H1 (cell line): Measurements from ENCODE around the gene STAT4. TPM values are rescaled to one million over a fixed set of nuclear protein-coding genes. Genes with fewer than 3 reads are reported as not detected.

Experiments used
- CTCF ChIA-PET: fragments of 300-600 bp; sonication (Branson Sonifier 250); formaldehyde crosslinking; loops from one replicate; lab custom pipeline; 2021; ENCODE audit not compliant: partially characterized antibody; lab: Charles Lee
- POLR2A ChIA-PET: fragments of 300-600 bp; sonication (Branson Sonifier 250); formaldehyde crosslinking; loops from one replicate; lab custom pipeline; 2021; ENCODE audit warnings: inconsistent platforms; ENCODE audit not compliant: partially characterized antibody; lab: Charles Lee
- DNase-seq, 2 experiments: peaks; one replicate each; pipeline versions ENCODE4 v3.0.0 to v3.0.0-alpha.2; 2010 to 2022; ENCODE audit warnings: low spot score in 2 of 2, low read depth in 1 of 2, mixed read lengths in 1 of 2
- FAIRE-seq: peaks from 2 replicates; lab custom pipeline; 2011; peaks lifted over from hg19 to GRCh38; lab: Jason Lieb, UNC
- H2AFZ ChIP-seq: 2 replicates; pipeline ENCODE4 v1.8.1; 2012; ENCODE audit warnings: low read length, inconsistent platforms
- H2AK5ac ChIP-seq: 2 replicates; pipeline ENCODE4 v1.6.1; 2013; ENCODE audit warnings: low read depth, low read length
- H2BK120ac ChIP-seq: replicated peaks from 2 replicates; pipeline ENCODE3; 2013; ENCODE audit warnings: low read depth, low read length, inconsistent platforms
- H2BK12ac ChIP-seq: 2 replicates; pipeline ENCODE4 v1.6.1; 2013; ENCODE audit warnings: low read depth, low read length
- H2BK15ac ChIP-seq: 2 replicates; pipeline ENCODE4 v1.6.1; 2013; ENCODE audit warnings: low read length
- H2BK20ac ChIP-seq: 2 replicates; pipeline ENCODE4 v1.6.1; 2013; ENCODE audit warnings: low read length
- H2BK5ac ChIP-seq: 2 replicates; pipeline ENCODE4 v1.6.1; 2013; ENCODE audit warnings: low read depth, low read length
- H3K14ac ChIP-seq: 2 replicates; pipeline ENCODE4 v1.6.1; 2013; ENCODE audit warnings: inconsistent platforms; ENCODE audit not compliant: insufficient read length
- H3K18ac ChIP-seq: 2 replicates; pipeline ENCODE4 v1.6.1; 2013; ENCODE audit warnings: low read length; ENCODE audit errors: extremely low read depth
- H3K23ac ChIP-seq: 2 replicates; pipeline ENCODE4 v1.6.1; 2013; ENCODE audit warnings: inconsistent platforms; ENCODE audit not compliant: insufficient read length
- H3K23me2 ChIP-seq: 2 replicates; pipeline ENCODE4 v1.6.1; 2013; ENCODE audit warnings: low read depth, low read length
- H3K27ac ChIP-seq: 2 replicates; pipeline ENCODE4 v1.6.1; 2011; ENCODE audit warnings: low read depth, low read length, inconsistent platforms
- H3K27me3 ChIP-seq, 4 experiments: replicated peaks in 1 of 4; 1 replicate in 1 of 4; 2 replicates in 3 of 4; pipeline versions ENCODE4 v1.6.1 to v1.8.1; 2011 to 2013; ENCODE audit warnings: low read length in 3 of 4, mild to moderate bottlenecking in 3 of 4, inconsistent platforms in 2 of 4, mixed read lengths in 2 of 4, moderate library complexity in 1 of 4; ENCODE audit not compliant: control insufficient read depth in 3 of 4, insufficient read depth in 3 of 4; ENCODE audit errors: extremely low read depth in 1 of 4
- H3K36me3 ChIP-seq, 4 experiments: 2 replicates each; pipeline versions ENCODE4 v1.6.1 to v1.8.1; 2011 to 2013; ENCODE audit warnings: mild to moderate bottlenecking in 4 of 4, low read length in 3 of 4, moderate library complexity in 2 of 4, control low read depth in 1 of 4, inconsistent platforms in 1 of 4; ENCODE audit not compliant: insufficient read depth in 4 of 4, control insufficient read depth in 2 of 4
- H3K4ac ChIP-seq: replicated peaks from 2 replicates; pipeline ENCODE3; 2013; ENCODE audit warnings: low read length, low read depth, mixed read lengths, inconsistent platforms; ENCODE audit not compliant: insufficient read length
- H3K4me1 ChIP-seq, 4 experiments: replicated peaks in 1 of 4; 1 replicate in 1 of 4; 2 replicates in 3 of 4; pipeline versions ENCODE4 v1.6.1 to v1.8.1; 2011 to 2013; ENCODE audit warnings: low read length in 3 of 4, inconsistent platforms in 2 of 4, mixed read lengths in 1 of 4; ENCODE audit not compliant: insufficient read depth in 4 of 4, control insufficient read depth in 3 of 4
- H3K4me2 ChIP-seq, 2 experiments: 2 replicates each; pipeline versions ENCODE4 v1.6.1 to v1.8.1; 2011 to 2013; ENCODE audit warnings: low read depth in 2 of 2, low read length in 2 of 2, control low read depth in 1 of 2, inconsistent platforms in 1 of 2, mild to moderate bottlenecking in 1 of 2; ENCODE audit not compliant: insufficient read depth in 1 of 2
- H3K4me3 ChIP-seq, 4 experiments: fragments of 200-600, 300-600 bp in 1 of 4; sonication (generic), shearing (Covaris generic), sonication (Bioruptor Twin) in 1 of 4; 2 replicates each; pipeline versions ENCODE4 v1.5.1 to v1.8.1; 2011 to 2016; ENCODE audit warnings: low read length in 4 of 4, low read depth in 3 of 4, control low read depth in 2 of 4, inconsistent platforms in 2 of 4, mild to moderate bottlenecking in 2 of 4, mixed read lengths in 1 of 4, moderate library complexity in 1 of 4; ENCODE audit not compliant: insufficient read depth in 2 of 4; ENCODE audit errors: extremely low read depth in 1 of 4
- H3K56ac ChIP-seq: replicated peaks from 2 replicates; pipeline ENCODE3; 2013; ENCODE audit warnings: low read depth, mild to moderate bottlenecking, mixed read lengths, low read length, inconsistent platforms; ENCODE audit not compliant: insufficient read length
- H3K79me1 ChIP-seq: 2 replicates; pipeline ENCODE4 v1.6.1; 2013; ENCODE audit warnings: low read depth, low read length, control low read depth
- H3K79me2 ChIP-seq, 2 experiments: 2 replicates each; pipeline versions ENCODE4 v1.6.1 to v1.8.1; 2012 to 2013; ENCODE audit warnings: low read length in 2 of 2, mild to moderate bottlenecking in 2 of 2, inconsistent platforms in 1 of 2; ENCODE audit not compliant: insufficient read depth in 2 of 2, control insufficient read depth in 1 of 2
- H3K9ac ChIP-seq, 4 experiments: replicated peaks in 1 of 4; 1 replicate in 1 of 4; 2 replicates in 3 of 4; pipeline versions ENCODE4 v1.6.1 to v1.8.1; 2011 to 2013; ENCODE audit warnings: low read depth in 3 of 4, low read length in 3 of 4, control low read depth in 2 of 4, mild to moderate bottlenecking in 2 of 4, moderate library complexity in 2 of 4, inconsistent platforms in 1 of 4; ENCODE audit errors: extremely low read depth in 1 of 4
- H3K9me3 ChIP-seq, 2 experiments: 2 replicates each; pipeline versions ENCODE4 v1.6.1 to v1.8.1; 2012 to 2013; ENCODE audit warnings: mild to moderate bottlenecking in 2 of 2, moderate library complexity in 2 of 2, control low read depth in 1 of 2, inconsistent platforms in 1 of 2, low read depth in 1 of 2, low read length in 1 of 2, mixed read lengths in 1 of 2; ENCODE audit not compliant: insufficient read depth in 2 of 2
- H4K20me1 ChIP-seq, 2 experiments: replicated peaks in 1 of 2; 2 replicates each; pipeline versions ENCODE3 to v1.8.1; 2011 to 2013; ENCODE audit warnings: inconsistent platforms in 2 of 2, low read length in 2 of 2, mild to moderate bottlenecking in 1 of 2; ENCODE audit not compliant: insufficient read depth in 2 of 2, control insufficient read depth in 1 of 2
- H4K5ac ChIP-seq: 2 replicates; pipeline ENCODE4 v1.6.1; 2013; ENCODE audit warnings: low read length, low read depth, mixed read lengths, inconsistent platforms; ENCODE audit not compliant: insufficient read length
- H4K8ac ChIP-seq: 2 replicates; pipeline ENCODE4 v1.8.0; 2013; ENCODE audit warnings: mild to moderate bottlenecking, moderate library complexity, low read length, inconsistent platforms; ENCODE audit not compliant: insufficient read depth; ENCODE audit errors: extremely low read depth
- H4K91ac ChIP-seq: replicated peaks from 2 replicates; pipeline ENCODE3; 2013; ENCODE audit warnings: low read length, mixed read lengths, inconsistent platforms; ENCODE audit not compliant: insufficient read length
- BCL11A ChIP-seq, 2 experiments: IDR thresholded peaks; one replicate each; pipeline ENCODE4 v1.6.1; 2011; ENCODE audit warnings: low read depth in 2 of 2, low read length in 2 of 2, mild to moderate bottlenecking in 2 of 2
- EGR1 ChIP-seq: IDR thresholded peaks from 2 replicates; pipeline ENCODE4 v1.6.1; 2011; ENCODE audit warnings: low read depth, low read length, borderline replicate concordance
- JUN ChIP-seq: IDR thresholded peaks from 2 replicates; pipeline ENCODE4 v1.6.1; 2011; ENCODE audit warnings: low read depth, mild to moderate bottlenecking, improper control_type of control experiment, low read length
- RXRA ChIP-seq: IDR thresholded peaks from 2 replicates; pipeline ENCODE4 v1.6.1; 2011; ENCODE audit warnings: low read depth, mild to moderate bottlenecking, low read length, moderate library complexity; ENCODE audit not compliant: insufficient read depth
- SIN3A ChIP-seq, 2 experiments: IDR thresholded peaks in 1 of 2; conservative IDR thresholded peaks in 1 of 2; 2 replicates each; pipeline ENCODE4 v1.6.1; 2011 to 2012; ENCODE audit warnings: low read length in 2 of 2, improper control_type of control experiment in 1 of 2, low read depth in 1 of 2, mild to moderate bottlenecking in 1 of 2
- TAF7 ChIP-seq: optimal IDR thresholded peaks from 2 replicates; pipeline ENCODE3; 2011; ENCODE audit warnings: low read depth, mild to moderate bottlenecking, inconsistent platforms, low read length, moderate library complexity, borderline replicate concordance
- USF2 ChIP-seq: IDR thresholded peaks from 2 replicates; pipeline ENCODE4 v1.6.1; 2011; ENCODE audit warnings: low read length, improper control_type of control experiment
- WGBS, 2 experiments: shearing (Covaris generic) in 1 of 2; methylation state at CpG; one replicate each; pipeline versions ENCODE4 v1.1.6 to v1.1.7; 2013 to 2015; ENCODE audit warnings: low lambda C conversion rate in 2 of 2, mixed read lengths in 2 of 2, inconsistent platforms in 1 of 2, low coverage in 1 of 2, missing lambda C conversion rate in 1 of 2; ENCODE audit not compliant: insufficient replicate concordance in 2 of 2, insufficient coverage in 1 of 2, insufficient read length in 1 of 2; ENCODE audit errors: extremely low coverage in 1 of 2, missing lambda C conversion rate in 1 of 2; 5-methylcytosine and 5-hydroxymethylcytosine counted together
- polyA plus RNA-seq, 7 experiments: library from polyadenylated mRNA; depleted of rRNA in 3 of 7; stranded (reverse) in 5 of 7; unstranded in 2 of 7; fragments of >200 nt in 5 of 7; fragments of 200-250 nt in 2 of 7; gene quantifications; 1 replicate in 5 of 7; 2 replicates in 1 of 7; 4 replicates in 1 of 7; pipeline versions ENCODE4 v1.2.1 to v1.2.3, GENCODE V29; 2011 to 2013; ENCODE audit warnings: missing spikeins in 2 of 7, mixed read lengths in 2 of 7
- total RNA-seq: library from RNA; stranded (reverse); fragmentation: NEBNext Ultra II Directional; extraction: Animal tissue kit (Norgen Biotek cat#: 25700); gene quantifications from 2 replicates; pipeline ENCODE4 v1.2.1, GENCODE V29; 2021
- TF ChIP-seq, protein P1 (sequence below), 3 experiments: IDR thresholded peaks; 1 replicate in 2 of 3; 2 replicates in 1 of 3; pipeline versions ENCODE4 v1.5.1 to v1.6.1; 2011; ENCODE audit warnings: low read length in 3 of 3, mild to moderate bottlenecking in 3 of 3, inconsistent platforms in 2 of 3, low read depth in 1 of 3, moderate library complexity in 1 of 3; ENCODE audit not compliant: insufficient read depth in 1 of 3; ENCODE audit errors: control extremely low read depth in 1 of 3

STAT4 gene
- total and polyA plus RNA-seq, 2 of the 8 experiments (the other 6 are each of a cell fraction or from before 2014, with no cell fraction given): 0.36 to 0.63 TPM

GRCh38 chr2:191151331-191151730 is 537 bp upstream of the STAT4 start:
- Histone ChIP-seq H3K4me2 (peak overlapping the region; percentile 86), H3K23ac (no peak overlapping the region), H2AK5ac (no peak overlapping the region), H3K9ac (no peak overlapping the region), H2BK12ac (no peak overlapping the region), H3K4me1 (peaks cover 0 to 4% (median 2%) of the 10 kb centered on the region in 4 experiments; a peak in 4 of 7 replicates), H2BK5ac (no peak overlapping the region), H4K20me1 (no peaks in the 10 kb centered on the region), H3K27ac (no peak overlapping the region), H3K4ac (no peak overlapping the region), H3K23me2 (peaks cover 11% of the 10 kb centered on the region), H2BK20ac (no peak overlapping the region), H3K79me2 (no peaks in the 10 kb centered on the region), H3K56ac (no peak overlapping the region), H3K36me3 (no peaks in the 10 kb centered on the region), H3K18ac (0 out of 2 replicates have a peak overlapping the region, but pooled peaks have one; percentile 29), H2BK15ac (no peak overlapping the region; the same call in 1 of the 2 replicates), H3K27me3 (peaks cover 0 to 7% (median 4%) of the 10 kb centered on the region in 4 experiments; a peak in 2 of 7 replicates), H4K8ac (no peak overlapping the region), H3K4me3 (peak overlapping the region; percentile 57 to 71 (median 63); a peak in 7 of 8 replicates)
- CTCF ChIA-PET: interaction anchor here (0.8 to 3.2 kb wide), 3 partner anchors 10 to 98 kb away, joined by 3 to 27 read pairs (median 4); no protein-coding TSS in a partner anchor
- DNase-seq (no peak), FAIRE-seq (no peak)
- POLR2A ChIA-PET: no interaction called here
- 88% methylated on average over 6 of the region's 6 CpGs; no CpG with 5 or more reads in 1 of the 2 experiments for WGBS, 2 experiments
- TF ChIP-seq, protein P1, sequence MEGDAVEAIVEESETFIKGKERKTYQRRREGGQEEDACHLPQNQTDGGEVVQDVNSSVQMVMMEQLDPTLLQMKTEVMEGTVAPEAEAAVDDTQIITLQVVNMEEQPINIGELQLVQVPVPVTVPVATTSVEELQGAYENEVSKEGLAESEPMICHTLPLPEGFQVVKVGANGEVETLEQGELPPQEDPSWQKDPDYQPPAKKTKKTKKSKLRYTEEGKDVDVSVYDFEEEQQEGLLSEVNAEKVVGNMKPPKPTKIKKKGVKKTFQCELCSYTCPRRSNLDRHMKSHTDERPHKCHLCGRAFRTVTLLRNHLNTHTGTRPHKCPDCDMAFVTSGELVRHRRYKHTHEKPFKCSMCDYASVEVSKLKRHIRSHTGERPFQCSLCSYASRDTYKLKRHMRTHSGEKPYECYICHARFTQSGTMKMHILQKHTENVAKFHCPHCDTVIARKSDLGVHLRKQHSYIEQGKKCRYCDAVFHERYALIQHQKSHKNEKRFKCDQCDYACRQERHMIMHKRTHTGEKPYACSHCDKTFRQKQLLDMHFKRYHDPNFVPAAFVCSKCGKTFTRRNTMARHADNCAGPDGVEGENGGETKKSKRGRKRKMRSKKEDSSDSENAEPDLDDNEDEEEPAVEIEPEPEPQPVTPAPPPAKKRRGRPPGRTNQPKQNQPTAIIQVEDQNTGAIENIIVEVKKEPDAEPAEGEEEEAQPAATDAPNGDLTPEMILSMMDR (IDR thresholded peaks at IDR 0.05; ENCODE audit: control extremely low read depth in 1 of 3, insufficient read depth in 1 of 3, low read depth in 1 of 3, low read length in 3 of 3): no peak
- no peak for TF ChIP-seq BCL11A (IDR thresholded peaks at IDR 0.05; ENCODE audit: low read depth in 2 of 2, low read length in 2 of 2)
- TF ChIP-seq USF2: no peak
- TF ChIP-seq SIN3A (conservative IDR thresholded peaks at IDR 0.05 in 1 of 2, IDR thresholded peaks at IDR 0.05 in 1 of 2; ENCODE audit: low read depth in 1 of 2, low read length in 2 of 2): no peak
- TF ChIP-seq RXRA: no peak
- no peak for TF ChIP-seq EGR1
- TF ChIP-seq TAF7: no peak
- no peak for TF ChIP-seq JUN
- TF ChIP-seq, all 59 proteins: peak for 0
- Histone ChIP-seq H3K14ac (no peak overlapping the region), H4K91ac (peak overlapping the region; percentile 22), H3K9me3 (no peaks in the 10 kb centered on the region), H2BK120ac (no peak overlapping the region), H2AFZ (peak overlapping the region; percentile 97), H4K5ac (no peak overlapping the region), H3K79me1 (no peaks in the 10 kb centered on the region)
